HCT116 (cell line): ENCODE results near the gene CRACDL. TPM values are rescaled to one million over a fixed set of nuclear protein-coding genes. Genes with fewer than 3 reads are reported as not detected.

Experiments used
- ATAC-seq: fragments of 200-7000 bp; cut with Tn5 transposase; 2 replicates; pipeline ENCODE4 v1.9.1; 2020; ENCODE audit warnings: mild to moderate bottlenecking, moderate library complexity
- BruUV-seq: library from RNA; stranded (reverse); fragments of 400-500 nt; replicated peaks from 2 replicates; lab custom pipeline; 2021; lab: Mats Ljungman, UMichigan
- CTCF ChIA-PET: fragments of 300-600 bp; sonication (Branson Sonifier 250); formaldehyde crosslinking; loops from one replicate; lab custom pipeline; 2021; ENCODE audit warnings: antibody characterized with exemption; lab: Charles Lee
- POLR2A ChIA-PET: fragments of 300-600, 350-600 bp; sonication (Branson Sonifier 250); formaldehyde crosslinking; loops from one replicate; lab custom pipeline; 2021; ENCODE audit warnings: antibody characterized with exemption; lab: Charles Lee
- RAD21 ChIA-PET, 2 experiments: fragments of 300-600 bp; sonication (Branson Sonifier 250); formaldehyde crosslinking; loops; one replicate each; lab custom pipeline; 2023; ENCODE audit warnings: low total read pairs in 2 of 2; ENCODE audit not compliant: uncharacterized antibody in 2 of 2, unreplicated experiment in 2 of 2, low non-redundant PET in 1 of 2; lab: Charles Lee
- DNase-seq: peaks from one replicate; pipeline ENCODE4 v3.0.0-alpha.2; 2010; ENCODE audit warnings: low read depth, low spot score
- H2AFZ ChIP-seq: fragments of 200-600 bp; shearing (Covaris generic), sonication (generic); 2 replicates; pipeline ENCODE4 v1.6.1; 2017; ENCODE audit warnings: low read depth, mixed run types, mixed read lengths, antibody characterized with exemption, low read length; ENCODE audit not compliant: poor library complexity, severe bottlenecking
- H3K27ac ChIP-seq: 2 replicates; pipeline ENCODE4 v1.5.1; 2012; ENCODE audit warnings: low read depth, low read length
- H3K27me3 ChIP-seq: fragments of 200-600 bp; sonication (generic); 2 replicates; pipeline ENCODE4 v1.6.1; 2016; ENCODE audit warnings: mixed run types, low read length, mixed read lengths; ENCODE audit not compliant: insufficient read depth
- H3K36me3 ChIP-seq, 2 experiments: fragments of 200-500 bp in 1 of 2; fragments of 200-600 bp in 1 of 2; sonication (Bioruptor generic) in 1 of 2; sonication (generic) in 1 of 2; 2 replicates each; pipeline versions ENCODE4 v1.5.1 to v1.6.1; 2014 to 2016; ENCODE audit warnings: low read length in 2 of 2, inconsistent platforms in 1 of 2, mixed read lengths in 1 of 2, mixed run types in 1 of 2; ENCODE audit not compliant: insufficient read depth in 2 of 2, control insufficient read depth in 1 of 2
- H3K4me1 ChIP-seq, 2 experiments: fragments of 200-600 bp in 1 of 2; sonication (generic) in 1 of 2; 2 replicates each; pipeline versions ENCODE4 v1.5.1 to v1.6.1; 2012 to 2017; ENCODE audit warnings: low read length in 2 of 2, inconsistent platforms in 1 of 2, mild to moderate bottlenecking in 1 of 2, mixed read lengths in 1 of 2, mixed run types in 1 of 2, moderate library complexity in 1 of 2; ENCODE audit not compliant: insufficient read depth in 2 of 2, control insufficient read depth in 1 of 2
- H3K4me2 ChIP-seq: fragments of 200-600 bp; sonication (generic); 2 replicates; pipeline ENCODE4 v1.6.1; 2017; ENCODE audit warnings: mixed run types, low read length, mixed read lengths
- H3K4me3 ChIP-seq, 2 experiments: fragments of 200-600 bp in 1 of 2; sonication (generic) in 1 of 2; replicated peaks in 1 of 2; 2 replicates each; pipeline ENCODE4 v1.5.1; 2011 to 2016; ENCODE audit warnings: low read length in 2 of 2, control low read depth in 1 of 2, low read depth in 1 of 2, mild to moderate bottlenecking in 1 of 2, mixed read lengths in 1 of 2, mixed run types in 1 of 2
- H3K79me2 ChIP-seq: fragments of 200-600 bp; sonication (generic); 2 replicates; pipeline ENCODE4 v1.6.1; 2017; ENCODE audit warnings: mild to moderate bottlenecking, mixed run types, low read length, moderate library complexity, mixed read lengths; ENCODE audit not compliant: insufficient read depth
- H3K9ac ChIP-seq: fragments of 200-600 bp; sonication (generic); 2 replicates; pipeline ENCODE4 v1.6.1; 2016; ENCODE audit warnings: low read length, mixed read lengths
- H3K9me2 ChIP-seq: fragments of 200-600 bp; sonication (generic), shearing (Covaris generic); 2 replicates; pipeline ENCODE4 v1.6.1; 2017; ENCODE audit warnings: mixed run types, mild to moderate bottlenecking, moderate library complexity; ENCODE audit not compliant: insufficient read depth
- H3K9me3 ChIP-seq, 2 experiments: fragments of 200-500 bp in 1 of 2; fragments of 200-600 bp in 1 of 2; sonication (Bioruptor generic) in 1 of 2; sonication (generic) in 1 of 2; 2 replicates each; pipeline ENCODE4 v1.6.1; 2014 to 2017; ENCODE audit warnings: low read length in 2 of 2, mixed read lengths in 2 of 2, inconsistent platforms in 1 of 2, low read depth in 1 of 2, mild to moderate bottlenecking in 1 of 2, mixed run types in 1 of 2, moderate library complexity in 1 of 2; ENCODE audit not compliant: control insufficient read depth in 1 of 2, insufficient read depth in 1 of 2
- H4K20me1 ChIP-seq: fragments of 200-600 bp; sonication (generic), shearing (Covaris generic); 2 replicates; pipeline ENCODE4 v1.6.1; 2017; ENCODE audit warnings: mixed run types, mild to moderate bottlenecking, moderate library complexity; ENCODE audit not compliant: insufficient read depth
- ATF3 ChIP-seq: IDR thresholded peaks from 2 replicates; pipeline ENCODE4 v1.6.1; 2012
- CBX3 ChIP-seq: IDR thresholded peaks from 2 replicates; pipeline ENCODE4 v1.6.1; 2012; ENCODE audit warnings: low read depth
- CEBPB ChIP-seq: IDR thresholded peaks from 2 replicates; pipeline ENCODE4 v1.6.1; 2012; ENCODE audit warnings: low read depth
- EGR1 ChIP-seq: IDR thresholded peaks from 2 replicates; pipeline ENCODE4 v1.6.1; 2012; ENCODE audit warnings: low read depth
- ELF1 ChIP-seq: IDR thresholded peaks from 2 replicates; pipeline ENCODE4 v1.6.1; 2012; ENCODE audit warnings: low read depth, borderline replicate concordance
- EZH2 ChIP-seq: fragments of 200-600 bp; sonication (generic); IDR thresholded peaks from 2 replicates; pipeline ENCODE4 v1.6.1; 2017; ENCODE audit warnings: antibody characterized with exemption, mixed run types
- EZH2phosphoT487 ChIP-seq: fragments of 200-600 bp; IDR thresholded peaks from 2 replicates; pipeline ENCODE4 v1.6.1; 2018; ENCODE audit warnings: antibody characterized with exemption, borderline replicate concordance
- FOSL1 ChIP-seq: IDR thresholded peaks from 2 replicates; pipeline ENCODE4 v1.6.1; 2012; ENCODE audit warnings: low read depth
- MAX ChIP-seq: IDR thresholded peaks from 2 replicates; pipeline ENCODE4 v1.6.1; 2012
- POLR2A ChIP-seq: IDR thresholded peaks from 2 replicates; pipeline ENCODE4 v1.7.0; 2011; ENCODE audit warnings: borderline replicate concordance; ENCODE audit not compliant: insufficient read depth, insufficient read length; ENCODE audit errors: extremely low read depth
- RAD21 ChIP-seq: IDR thresholded peaks from 2 replicates; pipeline ENCODE4 v1.6.1; 2012; ENCODE audit warnings: low read depth, mild to moderate bottlenecking
- REST ChIP-seq: IDR thresholded peaks from 2 replicates; pipeline ENCODE4 v1.6.1; 2012; ENCODE audit warnings: low read depth
- SIN3A ChIP-seq: IDR thresholded peaks from 2 replicates; pipeline ENCODE4 v1.6.1; 2012; ENCODE audit warnings: low read depth
- SP1 ChIP-seq: IDR thresholded peaks from 2 replicates; pipeline ENCODE4 v1.6.1; 2012; ENCODE audit warnings: low read depth
- SRF ChIP-seq: IDR thresholded peaks from 2 replicates; pipeline ENCODE4 v1.6.1; 2012; ENCODE audit warnings: low read depth
- TCF7L2 ChIP-seq: IDR thresholded peaks from 2 replicates; pipeline ENCODE4 v1.7.0; 2011; ENCODE audit warnings: borderline replicate concordance, inconsistent platforms; ENCODE audit not compliant: insufficient read depth, insufficient read length; ENCODE audit errors: extremely low read depth
- YY1 ChIP-seq: IDR thresholded peaks from 2 replicates; pipeline ENCODE4 v1.6.1; 2011; ENCODE audit warnings: low read length, low read depth, moderate library complexity, mild to moderate bottlenecking; ENCODE audit not compliant: insufficient replicate concordance; ENCODE audit errors: extremely low read depth
- ZNF274 ChIP-seq: fragments of 200-500 bp; sonication (Bioruptor generic); IDR thresholded peaks from 2 replicates; pipeline ENCODE4 v1.6.1; 2014; ENCODE audit warnings: mild to moderate bottlenecking, low read depth, low read length, inconsistent platforms
- intact Hi-C: fragments of 100-400 bp; cut with micrococcal nuclease; formaldehyde crosslinking; loops from 2 replicates; pipeline ENCODE4 v1.10.0; 2022
- total RNA-seq: library from RNA; stranded (reverse); gene quantifications from one replicate; pipeline ENCODE4 v1.2.1, GENCODE V29; 2021; ENCODE audit not compliant: unreplicated experiment
- TF ChIP-seq, protein P1 (sequence below), 3 experiments: fragments of 200-600 bp in 1 of 3; sonication (generic) in 1 of 3; IDR thresholded peaks in 2 of 3; conservative IDR thresholded peaks in 1 of 3; 2 replicates each; pipeline ENCODE4 v1.5.1; 2012 to 2017; ENCODE audit warnings: low read depth in 2 of 3, low read length in 2 of 3, antibody characterized with exemption in 1 of 3, borderline replicate concordance in 1 of 3, control low read depth in 1 of 3, mild to moderate bottlenecking in 1 of 3, mixed read lengths in 1 of 3, mixed run types in 1 of 3, moderate library complexity in 1 of 3; ENCODE audit not compliant: insufficient read depth in 1 of 3

The CRACDL gene
- total RNA-seq, 1 experiment from 2014 or later = 1.1 TPM

DNA sequence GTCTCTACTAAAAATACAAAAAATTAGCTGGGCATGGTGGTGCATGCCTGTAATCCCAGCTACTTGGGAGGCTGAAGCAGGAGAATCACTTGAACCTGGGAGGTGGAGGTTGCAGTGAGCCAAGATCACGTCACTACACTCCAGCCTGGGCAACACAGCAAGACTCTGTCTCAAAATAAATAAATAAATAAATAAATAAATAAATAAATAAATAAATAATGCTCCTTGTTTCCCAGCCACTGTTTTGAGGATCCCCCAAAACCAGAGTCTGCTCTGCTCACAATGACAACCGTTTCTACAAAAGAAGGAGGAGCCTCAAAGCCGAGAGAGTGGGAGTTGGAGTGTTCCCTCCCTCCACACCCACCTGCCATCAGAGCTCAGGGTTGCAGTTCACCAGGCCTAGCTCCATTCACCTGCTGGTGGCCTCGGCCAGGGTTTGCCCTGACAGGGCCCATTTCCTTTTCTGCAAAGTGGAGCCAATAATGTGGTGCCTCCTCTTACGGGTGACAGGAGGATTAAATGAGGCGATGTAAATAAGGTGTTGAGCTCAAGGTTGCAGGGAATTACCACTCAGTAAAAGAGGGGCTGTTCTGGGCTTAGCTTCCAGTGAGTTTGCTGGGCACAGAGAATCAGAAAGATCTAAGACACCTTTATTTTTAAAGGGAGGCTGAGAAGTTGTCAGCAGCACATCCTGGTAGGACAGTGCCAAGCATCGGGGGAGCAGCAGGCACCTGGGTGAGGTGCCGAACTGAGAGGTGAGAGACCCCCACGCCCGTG, 25.5 kb downstream of the CRACDL start:
- intact Hi-C loops = no loop called here
- TF ChIP-seq, protein P1, sequence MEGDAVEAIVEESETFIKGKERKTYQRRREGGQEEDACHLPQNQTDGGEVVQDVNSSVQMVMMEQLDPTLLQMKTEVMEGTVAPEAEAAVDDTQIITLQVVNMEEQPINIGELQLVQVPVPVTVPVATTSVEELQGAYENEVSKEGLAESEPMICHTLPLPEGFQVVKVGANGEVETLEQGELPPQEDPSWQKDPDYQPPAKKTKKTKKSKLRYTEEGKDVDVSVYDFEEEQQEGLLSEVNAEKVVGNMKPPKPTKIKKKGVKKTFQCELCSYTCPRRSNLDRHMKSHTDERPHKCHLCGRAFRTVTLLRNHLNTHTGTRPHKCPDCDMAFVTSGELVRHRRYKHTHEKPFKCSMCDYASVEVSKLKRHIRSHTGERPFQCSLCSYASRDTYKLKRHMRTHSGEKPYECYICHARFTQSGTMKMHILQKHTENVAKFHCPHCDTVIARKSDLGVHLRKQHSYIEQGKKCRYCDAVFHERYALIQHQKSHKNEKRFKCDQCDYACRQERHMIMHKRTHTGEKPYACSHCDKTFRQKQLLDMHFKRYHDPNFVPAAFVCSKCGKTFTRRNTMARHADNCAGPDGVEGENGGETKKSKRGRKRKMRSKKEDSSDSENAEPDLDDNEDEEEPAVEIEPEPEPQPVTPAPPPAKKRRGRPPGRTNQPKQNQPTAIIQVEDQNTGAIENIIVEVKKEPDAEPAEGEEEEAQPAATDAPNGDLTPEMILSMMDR (IDR thresholded peaks at IDR 0.05 in 2 of 3, conservative IDR thresholded peaks at IDR 0.05 in 1 of 3; ENCODE audit: borderline replicate concordance in 1 of 3, insufficient read depth in 1 of 3, low read depth in 2 of 3, low read length in 2 of 3) = no peak
- TF ChIP-seq FOSL1 = no peak
- TF ChIP-seq EZH2 = no peak
- TF ChIP-seq EGR1 = no peak
- TF ChIP-seq SRF = no peak
- TF ChIP-seq RAD21 = no peak
- no peak for TF ChIP-seq EZH2phosphoT487
- no peak for TF ChIP-seq CEBPB
- no peak for TF ChIP-seq SP1
- no peak for TF ChIP-seq POLR2A
- TF ChIP-seq YY1 = no peak
- no peak for TF ChIP-seq ATF3
- no peak for TF ChIP-seq SIN3A
- TF ChIP-seq REST = no peak
- no peak for TF ChIP-seq MAX
- TF ChIP-seq ZNF274 = no peak
- TF ChIP-seq CBX3 = no peak
- no peak for TF ChIP-seq ELF1
- no peak for TF ChIP-seq TCF7L2
- TF ChIP-seq, all 23 proteins: peak for 0
- ChIA-PET POLR2A (no interaction called here), CTCF (no interaction called here), RAD21 (no interaction called here)
- Histone ChIP-seq H3K9ac (no peak overlapping the region), H3K4me3 (no peak overlapping the region), H3K36me3 (no peaks in the 10 kb centered on the region), H2AFZ (no peak overlapping the region), H3K27ac (no peak overlapping the region), H3K27me3 (no peaks in the 10 kb centered on the region), H3K4me1 (peaks cover 36 to 46% of the 10 kb centered on the region in 2 experiments), H3K79me2 (no peaks in the 10 kb centered on the region), H4K20me1 (no peaks in the 10 kb centered on the region), H3K9me2 (no peaks in the 10 kb centered on the region), H3K9me3 (no peaks in the 10 kb centered on the region), H3K4me2 (no peak overlapping the region)
- ATAC-seq = no peak
- DNase-seq = no peak
- BruUV-seq = no TSS peak
